Measurements from ENCODE around the gene PRPF19. TPM values are rescaled to one million over a fixed set of nuclear protein-coding genes. Genes with fewer than 3 reads are reported as not detected.

The PRPF19 gene
- total RNA-seq, 1 experiment from 2014 or later = 116 TPM

DNA sequence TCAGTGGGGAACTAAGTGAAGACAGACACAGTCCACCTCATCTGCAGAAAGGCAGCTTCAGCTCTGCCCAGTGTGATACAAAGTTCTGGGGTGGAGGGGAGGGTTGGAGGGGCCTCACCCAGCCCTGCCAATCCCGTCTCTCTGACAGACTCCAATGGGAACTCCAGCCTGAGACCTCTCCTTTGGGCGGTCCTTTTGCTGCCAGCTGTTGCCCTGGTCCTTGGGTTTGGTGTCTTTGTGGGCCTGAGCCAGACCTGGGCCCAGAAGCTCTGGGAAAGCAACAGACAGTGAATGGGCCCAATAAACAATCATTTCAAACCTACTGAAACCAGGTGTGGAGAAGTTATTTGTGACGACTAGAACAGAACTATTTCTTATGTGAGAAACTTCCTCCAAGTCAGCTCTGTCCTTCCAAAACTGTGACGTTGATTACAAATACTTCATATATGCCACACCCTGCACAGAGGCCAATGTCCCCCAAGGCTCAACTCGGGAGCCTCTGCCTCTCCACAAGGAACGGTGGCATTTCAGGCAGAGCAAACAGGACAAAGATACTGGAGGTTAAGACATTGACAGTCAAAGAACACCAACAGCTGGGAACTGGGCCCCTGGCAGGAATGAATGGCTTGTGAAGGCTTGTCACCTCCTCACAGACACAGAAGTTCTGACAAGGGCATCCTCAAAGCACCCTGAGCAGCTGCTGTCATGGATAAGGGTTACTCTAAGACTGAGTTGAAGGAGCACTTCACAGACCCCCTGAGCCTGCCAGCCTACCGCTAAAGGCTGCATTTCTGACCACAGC is 30.8 kb downstream of the PRPF19 start:
- H3K4me3 Mint-ChIP-seq = no peak overlapping the region
- DNase-seq (ENCODE audit: low spot score) (no peak), ATAC-seq (no peak)
- H3K27ac Mint-ChIP-seq = no peak overlapping the region
- no peaks in the 10 kb centered on the region for H3K27me3 Mint-ChIP-seq (ENCODE audit: low read depth)
- peaks cover 8% of the 10 kb centered on the region for H3K4me1 Mint-ChIP-seq
- no peak for TF ChIP-seq ZNF138 (CRISPR knock-in tag; conservative IDR thresholded peaks at IDR 0.05)
- TF ChIP-seq ATF1 (CRISPR knock-in tag; IDR thresholded peaks at IDR 0.05) = no peak
- no peak for TF ChIP-seq RORB (CRISPR knock-in tag; IDR thresholded peaks at IDR 0.05)
- no peak for TF ChIP-seq NFATC4 (CRISPR knock-in tag; IDR thresholded peaks at IDR 0.05)
- no peak for TF ChIP-seq FOXP1 (CRISPR knock-in tag; IDR thresholded peaks at IDR 0.05; ENCODE audit: borderline replicate concordance)
- no peak for TF ChIP-seq TCF7 (CRISPR knock-in tag; IDR thresholded peaks at IDR 0.05; ENCODE audit: low read depth)
- no peak for TF ChIP-seq ETV6 (CRISPR knock-in tag; IDR thresholded peaks at IDR 0.05)
- TF ChIP-seq FOXK1 (CRISPR knock-in tag; IDR thresholded peaks at IDR 0.05) = no peak
- TF ChIP-seq, protein P1, sequence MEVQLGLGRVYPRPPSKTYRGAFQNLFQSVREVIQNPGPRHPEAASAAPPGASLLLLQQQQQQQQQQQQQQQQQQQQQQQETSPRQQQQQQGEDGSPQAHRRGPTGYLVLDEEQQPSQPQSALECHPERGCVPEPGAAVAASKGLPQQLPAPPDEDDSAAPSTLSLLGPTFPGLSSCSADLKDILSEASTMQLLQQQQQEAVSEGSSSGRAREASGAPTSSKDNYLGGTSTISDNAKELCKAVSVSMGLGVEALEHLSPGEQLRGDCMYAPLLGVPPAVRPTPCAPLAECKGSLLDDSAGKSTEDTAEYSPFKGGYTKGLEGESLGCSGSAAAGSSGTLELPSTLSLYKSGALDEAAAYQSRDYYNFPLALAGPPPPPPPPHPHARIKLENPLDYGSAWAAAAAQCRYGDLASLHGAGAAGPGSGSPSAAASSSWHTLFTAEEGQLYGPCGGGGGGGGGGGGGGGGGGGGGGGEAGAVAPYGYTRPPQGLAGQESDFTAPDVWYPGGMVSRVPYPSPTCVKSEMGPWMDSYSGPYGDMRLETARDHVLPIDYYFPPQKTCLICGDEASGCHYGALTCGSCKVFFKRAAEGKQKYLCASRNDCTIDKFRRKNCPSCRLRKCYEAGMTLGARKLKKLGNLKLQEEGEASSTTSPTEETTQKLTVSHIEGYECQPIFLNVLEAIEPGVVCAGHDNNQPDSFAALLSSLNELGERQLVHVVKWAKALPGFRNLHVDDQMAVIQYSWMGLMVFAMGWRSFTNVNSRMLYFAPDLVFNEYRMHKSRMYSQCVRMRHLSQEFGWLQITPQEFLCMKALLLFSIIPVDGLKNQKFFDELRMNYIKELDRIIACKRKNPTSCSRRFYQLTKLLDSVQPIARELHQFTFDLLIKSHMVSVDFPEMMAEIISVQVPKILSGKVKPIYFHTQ (CRISPR knock-in tag; IDR thresholded peaks at IDR 0.05) = no peak
- TF ChIP-seq MXD4 (CRISPR knock-in tag; IDR thresholded peaks at IDR 0.05; ENCODE audit: borderline replicate concordance) = no peak
- TF ChIP-seq, protein P2, sequence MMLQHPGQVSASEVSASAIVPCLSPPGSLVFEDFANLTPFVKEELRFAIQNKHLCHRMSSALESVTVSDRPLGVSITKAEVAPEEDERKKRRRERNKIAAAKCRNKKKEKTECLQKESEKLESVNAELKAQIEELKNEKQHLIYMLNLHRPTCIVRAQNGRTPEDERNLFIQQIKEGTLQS (CRISPR knock-in tag; conservative IDR thresholded peaks at IDR 0.05) = no peak
- TF ChIP-seq ZBTB21 (CRISPR knock-in tag; IDR thresholded peaks at IDR 0.05; ENCODE audit: borderline replicate concordance) = no peak
- TF ChIP-seq ATF6 (CRISPR knock-in tag; IDR thresholded peaks at IDR 0.05) = no peak
- no peak for TF ChIP-seq ZNF512 (CRISPR knock-in tag; IDR thresholded peaks at IDR 0.05; ENCODE audit: borderline replicate concordance)
- TF ChIP-seq ZNF121 (CRISPR knock-in tag; IDR thresholded peaks at IDR 0.05) = no peak
- TF ChIP-seq ZNF416 (CRISPR knock-in tag; IDR thresholded peaks at IDR 0.05) = no peak
- no peak for TF ChIP-seq ZNF425 (CRISPR knock-in tag; conservative IDR thresholded peaks at IDR 0.05)
- ChIA-PET CTCF (interaction anchor here (0.5 to 1.7 kb wide), 4 partner anchors 12 to 102 kb away, joined by 3 to 7 read pairs (median 4); no protein-coding TSS in a partner anchor), POLR2A (no interaction called here)
- no peaks in the 10 kb centered on the region for H3K9me3 Mint-ChIP-seq
- H3K36me3 Mint-ChIP-seq = no peaks in the 10 kb centered on the region
